MV-4-11 (cell line): ENCODE results near the gene PNLDC1.

ENCODE experiments used
- DNase-seq: peaks from one replicate; lab custom pipeline; 2025; lab: John Stamatoyannopoulos, UW

Gene PNLDC1

GRCh38 chr6:159800141-159800865 is at the start of gene PNLDC1:
PNLDC1 (plus strand) TSS chr6:159800276; CDS start chr6:159800308, 32 bp downstream.
- DNase-seq = no peak

- DNase-seq = no peak
These were observed 48.6 kb upstream of the PNLDC1 start for GRCh38 chr6:159751448-159751847.

- DNase-seq = no peak
These were observed 46.8 kb upstream of the PNLDC1 start for GRCh38 chr6:159753081-159753872.

- DNase-seq = no peak
These were observed 45.7 kb upstream of the PNLDC1 start for GRCh38 chr6:159754401-159754800.

- DNase-seq = no peak
These were observed 44.8 kb upstream of the PNLDC1 start for GRCh38 chr6:159754959-159755914.

- DNase-seq = no peak
These were observed 43.6 kb upstream of the PNLDC1 start for GRCh38 chr6:159756508-159756907.

- DNase-seq = no peak
These were observed 41.8 kb upstream of the PNLDC1 start for GRCh38 chr6:159758031-159759001.

GRCh38 chr6:159759645-159760044 is 40.4 kb upstream of the PNLDC1 start:
- no peak for DNase-seq

GRCh38 chr6:159760602-159761057 is 39.4 kb upstream of the PNLDC1 start:
- no peak for DNase-seq

- peak; percentile 27 for DNase-seq
These were observed 38.8 kb upstream of the PNLDC1 start for GRCh38 chr6:159761129-159761872.

GRCh38 chr6:159761873-159762680 is 38.0 kb upstream of the PNLDC1 start, which contains the start of gene ACAT2:
ACAT2 (plus strand) TSS chr6:159762045; CDS start chr6:159762088, 43 bp downstream.
- DNase-seq = peak; percentile 93

- no peak for DNase-seq
These were observed 37.3 kb upstream of the PNLDC1 start for GRCh38 chr6:159762681-159763293.

GRCh38 chr6:159766906-159767305 is 33.2 kb upstream of the PNLDC1 start:
- DNase-seq = no peak

- DNase-seq = no peak
These were observed 30.6 kb upstream of the PNLDC1 start for GRCh38 chr6:159769470-159769869.

- no peak for DNase-seq
These were observed 27.9 kb upstream of the PNLDC1 start for GRCh38 chr6:159772196-159772595.

GRCh38 chr6:159777240-159777904 is 22.7 kb upstream of the PNLDC1 start:
- DNase-seq = no peak

- DNase-seq = no peak
These were observed 21.9 kb upstream of the PNLDC1 start for GRCh38 chr6:159778131-159778530.

- DNase-seq = no peak
These were observed 21.5 kb upstream of the PNLDC1 start for GRCh38 chr6:159778542-159779103.
